Lower lobe of right lung (tissue), 2 donors: ENCODE measurements around the gene POLRMT. TPM values are rescaled to one million over a fixed set of nuclear protein-coding genes. Genes with fewer than 3 reads are reported as not detected.
"Not testable (repeated sequence)": the region's sequence is repeated elsewhere in the genome, so short reads cannot be mapped to it uniquely, and the experiment has no call there.

ENCODE experiments used
- ATAC-seq, 2 donors: fragments of 200-7000 bp; cut with Tn5 transposase; one replicate each; pipeline ENCODE4 v1.9.1; 2020 to 2022; ENCODE audit warnings: mild to moderate bottlenecking in 2 of 2, moderate library complexity in 2 of 2
- DNase-seq: peaks from one replicate; pipeline ENCODE4 v3.0.0-alpha.2; 2020
- H3K27ac ChIP-seq: fragments of 200-600 bp; one replicate; pipeline ENCODE4 v1.8.0; 2022
- H3K27me3 ChIP-seq: fragments of 200-600 bp; one replicate; pipeline ENCODE4 v1.8.0; 2022; ENCODE audit warnings: low read depth
- H3K36me3 ChIP-seq: fragments of 200-600 bp; one replicate; pipeline ENCODE4 v1.8.0; 2022; ENCODE audit warnings: mild to moderate bottlenecking
- H3K4me1 ChIP-seq: fragments of 200-600 bp; one replicate; pipeline ENCODE4 v1.8.0; 2022
- H3K4me3 ChIP-seq: fragments of 200-600 bp; one replicate; pipeline ENCODE4 v1.8.0; 2022; ENCODE audit warnings: mild to moderate bottlenecking
- H3K9me3 ChIP-seq: fragments of 200-600 bp; one replicate; pipeline ENCODE4 v1.8.0; 2022
- intact Hi-C: fragments of 100-400 bp; cut with DNase I; formaldehyde crosslinking; loops from one replicate; pipeline ENCODE4 v1.11.0; 2022
- total RNA-seq: library from RNA; stranded (reverse); fragmentation: NEBNext Ultra II Directional; extraction: Animal tissue kit (Norgen Biotek cat#: 25700); gene quantifications from one replicate; pipeline ENCODE4 v1.2.1, GENCODE V29; 2021
- TF ChIP-seq, protein P1 (sequence below): fragments of 200-600 bp; IDR thresholded peaks from one replicate; pipeline ENCODE4 v1.8.0; 2022; ENCODE audit warnings: antibody characterized with exemption, mild to moderate bottlenecking
- donor health status: DM: no; HTN: yes; CAD: no; lungs with severe emphysema.

The POLRMT gene
- total RNA-seq, 1 donor from 2014 or later: 42.5 TPM

DNA sequence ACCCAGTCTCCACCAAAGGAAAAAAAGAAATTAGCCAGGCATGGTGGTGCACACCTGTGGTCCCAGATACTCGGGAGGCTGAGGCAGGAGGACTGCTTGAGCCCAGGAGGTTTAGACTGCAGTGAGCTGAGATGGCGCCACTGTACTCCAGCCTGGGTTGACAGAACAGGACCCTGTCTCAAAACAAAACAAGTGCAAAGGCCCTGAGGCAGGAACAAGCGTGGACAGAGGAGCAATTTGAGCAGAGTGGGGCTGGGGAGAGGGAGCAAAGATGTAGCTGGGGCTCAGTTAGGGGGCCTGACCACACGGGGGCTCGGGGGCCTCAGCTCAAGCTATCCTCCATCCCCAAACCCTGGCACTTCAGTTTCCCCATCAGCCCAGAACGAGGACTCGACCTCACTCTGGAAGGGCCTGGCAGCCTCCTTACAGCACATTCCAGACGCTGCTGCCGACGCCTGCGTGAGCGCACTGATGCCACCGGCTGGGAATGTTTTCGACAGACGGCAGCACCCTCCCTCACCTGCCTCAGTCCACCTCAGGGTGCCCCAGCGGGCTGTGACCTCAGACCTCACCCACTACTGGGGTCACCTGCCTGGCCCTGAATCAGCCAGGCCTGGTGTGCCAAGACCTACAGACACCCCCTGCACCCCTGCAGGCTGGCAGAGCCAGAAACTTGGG is 1.8 kb upstream of the POLRMT start:
- intact Hi-C loops: no loop called here
- ATAC-seq: peak in 1 of 2 donors; percentile 1

DNA sequence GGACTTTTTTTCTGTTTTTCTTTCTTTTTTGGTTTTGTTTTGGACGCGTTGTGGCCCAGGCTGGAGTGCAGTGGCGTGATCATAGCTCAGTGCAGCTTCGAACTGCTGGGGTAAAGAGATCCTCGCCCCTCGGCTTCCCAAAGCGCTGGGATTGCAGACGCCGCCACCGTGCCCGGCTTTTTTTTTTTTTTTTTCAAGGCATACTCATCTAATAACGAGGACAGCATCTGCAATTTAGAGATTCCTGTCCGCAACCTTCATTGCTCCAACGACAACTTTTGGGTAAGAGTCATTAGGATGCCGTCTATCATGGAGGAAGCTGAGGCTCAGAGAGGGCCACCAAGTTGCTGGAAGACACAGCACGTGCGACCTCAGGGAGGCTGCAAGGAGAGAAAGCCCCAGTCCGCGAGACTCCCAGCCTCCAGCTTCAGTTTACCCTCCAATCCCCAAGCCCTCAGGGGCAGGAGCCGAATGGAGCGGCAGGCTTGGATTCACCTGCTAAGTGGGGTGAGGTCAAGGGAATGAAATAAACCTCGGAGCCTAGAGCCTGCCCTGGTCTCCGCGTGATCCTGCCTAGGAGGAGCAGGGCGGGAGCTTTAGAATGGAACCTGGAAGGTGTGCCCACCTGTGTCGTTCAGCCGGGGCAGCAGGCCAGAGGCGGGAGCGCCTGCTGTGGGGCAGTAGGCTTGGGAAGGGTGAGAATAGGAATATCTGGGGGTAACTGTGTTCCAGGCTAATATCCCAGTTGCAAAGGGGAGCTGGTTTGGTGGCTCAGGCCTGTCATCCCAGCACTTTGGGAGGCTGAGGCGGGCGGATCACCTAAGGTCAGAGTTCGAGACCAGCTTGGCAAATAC is 676 bp upstream of the POLRMT start:
- Histone ChIP-seq H3K4me1 (peaks cover 26% of the 10 kb centered on the region), H3K36me3 (peaks cover 20% of the 10 kb centered on the region), H3K27ac (peak overlapping the region; percentile 73), H3K4me3 (peak overlapping the region; percentile 91), H3K9me3 (no peaks in the 10 kb centered on the region), H3K27me3 (no peaks in the 10 kb centered on the region)
- ATAC-seq (peak in 1 of 2 donors; percentile 2), DNase-seq (no peak)
- TF ChIP-seq, protein P1, sequence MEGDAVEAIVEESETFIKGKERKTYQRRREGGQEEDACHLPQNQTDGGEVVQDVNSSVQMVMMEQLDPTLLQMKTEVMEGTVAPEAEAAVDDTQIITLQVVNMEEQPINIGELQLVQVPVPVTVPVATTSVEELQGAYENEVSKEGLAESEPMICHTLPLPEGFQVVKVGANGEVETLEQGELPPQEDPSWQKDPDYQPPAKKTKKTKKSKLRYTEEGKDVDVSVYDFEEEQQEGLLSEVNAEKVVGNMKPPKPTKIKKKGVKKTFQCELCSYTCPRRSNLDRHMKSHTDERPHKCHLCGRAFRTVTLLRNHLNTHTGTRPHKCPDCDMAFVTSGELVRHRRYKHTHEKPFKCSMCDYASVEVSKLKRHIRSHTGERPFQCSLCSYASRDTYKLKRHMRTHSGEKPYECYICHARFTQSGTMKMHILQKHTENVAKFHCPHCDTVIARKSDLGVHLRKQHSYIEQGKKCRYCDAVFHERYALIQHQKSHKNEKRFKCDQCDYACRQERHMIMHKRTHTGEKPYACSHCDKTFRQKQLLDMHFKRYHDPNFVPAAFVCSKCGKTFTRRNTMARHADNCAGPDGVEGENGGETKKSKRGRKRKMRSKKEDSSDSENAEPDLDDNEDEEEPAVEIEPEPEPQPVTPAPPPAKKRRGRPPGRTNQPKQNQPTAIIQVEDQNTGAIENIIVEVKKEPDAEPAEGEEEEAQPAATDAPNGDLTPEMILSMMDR: no peak
- intact Hi-C loops: no loop called here

More for the DNA sequence above, 1.8 kb upstream of the POLRMT start:
- Histone ChIP-seq H3K4me1 (peaks cover 31% of the 10 kb centered on the region), H3K9me3 (no peaks in the 10 kb centered on the region), H3K27me3 (no peaks in the 10 kb centered on the region), H3K27ac (no peak overlapping the region), H3K36me3 (peaks cover 9% of the 10 kb centered on the region), H3K4me3 (peak overlapping the region; percentile 91)
- TF ChIP-seq, protein P1: no peak
- no peak for DNase-seq

DNA sequence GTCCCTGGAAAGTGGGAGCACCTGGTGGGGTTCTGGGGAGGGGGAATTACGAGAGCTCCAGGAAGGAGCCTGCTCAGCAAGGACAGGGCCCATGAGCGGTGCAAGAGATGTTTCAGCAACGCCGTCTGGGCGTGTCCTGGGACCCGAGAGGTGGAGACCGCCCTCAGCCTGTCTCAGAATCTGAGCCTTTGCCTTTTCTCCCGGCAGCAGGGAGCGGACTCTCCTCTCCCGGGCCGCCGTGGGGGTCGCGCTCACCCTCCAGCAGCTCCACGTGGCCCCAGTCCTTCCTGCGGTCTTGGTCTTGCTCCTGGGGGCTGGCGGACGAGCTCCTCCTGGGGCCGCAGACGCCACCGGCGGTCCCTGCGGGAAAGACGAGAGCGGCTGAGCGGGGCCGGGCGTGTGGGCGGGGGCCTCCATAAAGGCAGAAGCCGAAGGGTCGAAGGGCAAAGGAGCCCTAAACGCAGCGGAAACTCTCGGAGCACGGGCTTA is 714 bp downstream of the POLRMT start:
- DNase-seq: peak; percentile 73
- Histone ChIP-seq H3K27ac (peak overlapping the region; percentile 72), H3K4me1 (peaks cover 20% of the 10 kb centered on the region), H3K9me3 (no peaks in the 10 kb centered on the region), H3K4me3 (peak overlapping the region; percentile 91), H3K27me3 (no peaks in the 10 kb centered on the region), H3K36me3 (peaks cover 34% of the 10 kb centered on the region)
- TF ChIP-seq, protein P1: no peak
- peak; percentile 18 to 33 for ATAC-seq
- intact Hi-C loops: no loop called here

DNA sequence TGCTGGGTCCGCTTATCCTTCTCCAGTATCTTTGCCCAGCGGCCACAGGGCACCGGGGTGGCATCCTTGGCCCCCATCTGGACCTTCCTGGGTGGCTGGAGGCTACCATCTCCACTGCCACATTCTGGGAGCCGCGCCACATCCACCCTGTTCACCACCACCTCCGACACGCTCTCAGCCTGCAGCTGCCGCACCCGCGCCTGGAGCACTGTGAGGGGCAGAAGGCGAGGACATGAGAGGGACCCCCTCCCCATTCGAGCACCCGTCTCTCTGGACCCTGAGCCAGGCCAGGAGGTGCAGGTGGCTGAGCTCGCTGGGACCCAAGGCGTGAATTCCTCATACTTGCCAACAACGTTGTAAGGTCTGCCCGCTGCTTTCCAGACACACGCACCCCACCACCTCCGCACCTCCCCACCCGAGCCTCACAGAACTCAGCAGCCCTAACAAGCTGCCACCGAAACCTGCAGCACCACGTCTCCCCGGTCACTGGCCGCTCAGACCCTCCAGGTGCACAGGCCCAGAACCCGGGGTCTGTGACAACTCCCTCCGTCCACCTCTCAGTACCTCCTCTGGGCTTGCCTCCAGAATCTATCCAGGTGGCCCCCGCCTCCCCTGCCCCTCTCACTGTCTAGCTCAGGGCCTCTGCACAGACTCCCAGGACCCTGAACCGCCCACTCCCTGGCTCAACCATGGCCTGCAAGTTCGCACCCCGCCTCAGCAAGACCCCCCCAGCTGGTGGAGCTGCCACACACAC is 3.2 kb downstream of the POLRMT start:
- intact Hi-C loops: no loop called here
- no peaks in the 10 kb centered on the region for H3K9me3 ChIP-seq
- no peak overlapping the region for H3K27ac ChIP-seq
- no peak for DNase-seq
- no peaks in the 10 kb centered on the region for H3K27me3 ChIP-seq
- peaks cover 20% of the 10 kb centered on the region for H3K4me1 ChIP-seq
- TF ChIP-seq, protein P1: no peak
- H3K4me3 ChIP-seq: no peak overlapping the region
- H3K36me3 ChIP-seq: peaks cover 46% of the 10 kb centered on the region
- no peak for ATAC-seq

DNA sequence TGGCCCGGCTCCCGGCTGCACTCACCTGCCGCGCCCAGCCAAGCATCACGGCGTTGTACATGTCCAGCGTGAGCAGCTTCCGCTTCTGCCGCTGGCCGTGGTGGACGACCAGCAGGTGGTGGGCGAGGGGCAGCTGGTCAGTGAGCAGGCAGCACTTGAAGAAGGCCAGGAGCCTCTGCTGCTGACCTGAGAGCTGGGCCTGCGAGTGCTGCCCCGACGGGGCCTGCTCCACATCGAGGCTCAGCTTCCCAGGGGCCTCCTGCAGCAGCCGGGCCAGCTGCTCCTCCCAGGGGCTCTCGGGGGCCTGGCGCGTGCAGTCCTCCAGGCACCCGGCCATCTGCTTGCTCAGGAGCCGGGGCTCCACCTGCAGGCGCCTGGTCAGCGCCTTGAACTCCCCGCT is 3.8 kb downstream of the POLRMT start:
- ATAC-seq, H3K27ac ChIP-seq, H3K27me3 ChIP-seq, H3K9me3 ChIP-seq, DNase-seq, H3K4me3 ChIP-seq, intact Hi-C loops: not testable (repeated sequence)
- H3K4me1 ChIP-seq: peaks cover 15% of the 10 kb centered on the region
- peaks cover 52% of the 10 kb centered on the region for H3K36me3 ChIP-seq
